Measurements from ENCODE around the gene SKP1. TPM values are rescaled to one million over a fixed set of nuclear protein-coding genes. Genes with fewer than 3 reads are reported as not detected.

The SKP1 gene
- total RNA-seq, 3 donors from 2014 or later: 241 to 316 (median 281) TPM

DNA sequence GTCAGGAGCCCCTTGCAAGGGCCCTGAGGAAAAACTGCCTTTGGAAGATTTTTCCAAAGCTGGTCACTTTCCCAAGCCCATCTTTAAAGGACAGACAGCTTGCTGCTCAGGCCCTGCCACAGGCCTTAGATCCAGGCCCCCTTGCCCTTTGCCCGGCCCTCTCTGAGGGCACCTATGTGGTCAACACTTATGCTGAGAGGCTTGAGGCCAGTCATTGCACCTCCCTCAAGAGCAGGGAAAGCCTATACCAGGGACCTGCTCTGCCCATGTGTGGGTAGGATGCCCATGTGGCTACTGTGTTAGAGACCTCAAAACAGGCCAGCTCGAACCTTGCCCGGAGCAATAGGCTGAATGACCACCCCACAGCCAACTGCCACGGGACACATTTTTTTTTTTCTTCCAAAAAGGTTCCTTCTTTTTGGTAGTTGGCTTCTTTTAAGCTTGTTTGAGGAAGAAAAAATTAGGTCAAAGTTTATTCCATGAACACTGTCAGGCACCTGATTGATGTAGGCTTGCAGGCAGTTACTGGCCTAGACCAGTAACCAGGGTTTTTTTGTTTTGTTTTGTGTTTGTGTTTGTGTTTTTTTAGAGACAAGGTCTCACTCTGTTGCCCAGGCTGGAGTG is 58.4 kb downstream of the SKP1 start:
- H3K4me3 ChIP-seq: no peak overlapping the region
- ATAC-seq: no peak
- intact Hi-C loops (cut with DNase I, micrococcal nuclease): no loop called here

GRCh38 chr5:134116789-134117761 is 59.7 kb downstream of the SKP1 start:
- intact Hi-C loops (cut with DNase I, micrococcal nuclease): no loop called here
- Histone ChIP-seq H3K9me3 (no peaks in the 10 kb centered on the region), H3K36me3 (ENCODE audit: low read depth) (no peaks in the 10 kb centered on the region), H3K4me1 (ENCODE audit: low read depth) (peaks cover 15% of the 10 kb centered on the region), H3K4me3 (no peak overlapping the region)
- no peak for DNase-seq
- ATAC-seq: no peak
- TF ChIP-seq, protein P1, sequence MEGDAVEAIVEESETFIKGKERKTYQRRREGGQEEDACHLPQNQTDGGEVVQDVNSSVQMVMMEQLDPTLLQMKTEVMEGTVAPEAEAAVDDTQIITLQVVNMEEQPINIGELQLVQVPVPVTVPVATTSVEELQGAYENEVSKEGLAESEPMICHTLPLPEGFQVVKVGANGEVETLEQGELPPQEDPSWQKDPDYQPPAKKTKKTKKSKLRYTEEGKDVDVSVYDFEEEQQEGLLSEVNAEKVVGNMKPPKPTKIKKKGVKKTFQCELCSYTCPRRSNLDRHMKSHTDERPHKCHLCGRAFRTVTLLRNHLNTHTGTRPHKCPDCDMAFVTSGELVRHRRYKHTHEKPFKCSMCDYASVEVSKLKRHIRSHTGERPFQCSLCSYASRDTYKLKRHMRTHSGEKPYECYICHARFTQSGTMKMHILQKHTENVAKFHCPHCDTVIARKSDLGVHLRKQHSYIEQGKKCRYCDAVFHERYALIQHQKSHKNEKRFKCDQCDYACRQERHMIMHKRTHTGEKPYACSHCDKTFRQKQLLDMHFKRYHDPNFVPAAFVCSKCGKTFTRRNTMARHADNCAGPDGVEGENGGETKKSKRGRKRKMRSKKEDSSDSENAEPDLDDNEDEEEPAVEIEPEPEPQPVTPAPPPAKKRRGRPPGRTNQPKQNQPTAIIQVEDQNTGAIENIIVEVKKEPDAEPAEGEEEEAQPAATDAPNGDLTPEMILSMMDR (IDR thresholded peaks at IDR 0.05): no peak

More for the DNA sequence above, 58.4 kb downstream of the SKP1 start:
- TF ChIP-seq, protein P1 (IDR thresholded peaks at IDR 0.05): no peak
- Histone ChIP-seq H3K4me1 (ENCODE audit: low read depth) (peaks cover 11% of the 10 kb centered on the region), H3K36me3 (ENCODE audit: low read depth) (no peaks in the 10 kb centered on the region), H3K9me3 (no peaks in the 10 kb centered on the region)
- no peak for DNase-seq

DNA sequence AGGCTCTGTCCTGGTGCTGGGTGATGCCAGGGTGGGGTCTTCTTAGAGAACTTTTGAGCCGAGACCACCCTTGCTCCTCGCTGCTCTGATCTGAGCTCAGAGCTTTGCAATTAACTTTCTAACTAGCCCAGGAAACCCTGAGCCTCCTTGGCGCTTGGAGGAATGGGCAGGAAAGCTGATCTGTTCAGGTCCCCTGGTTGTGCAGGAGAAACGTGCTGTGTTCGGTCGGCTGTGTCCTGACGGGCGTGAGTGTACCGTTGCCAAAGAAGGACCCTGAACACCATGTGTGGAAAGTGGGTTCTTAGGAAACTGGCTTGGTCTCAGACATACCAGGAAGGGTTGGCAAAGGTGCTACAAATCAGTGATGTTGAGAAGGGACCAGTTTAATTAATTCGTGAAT is 60.5 kb downstream of the SKP1 start:
- ATAC-seq: no peak
- H3K9me3 ChIP-seq: no peaks in the 10 kb centered on the region
- intact Hi-C loops (cut with DNase I, micrococcal nuclease): no loop called here
- no peak for DNase-seq
- TF ChIP-seq, protein P1 (IDR thresholded peaks at IDR 0.05): no peak
- no peaks in the 10 kb centered on the region for H3K36me3 ChIP-seq (ENCODE audit: low read depth)
- H3K4me1 ChIP-seq (ENCODE audit: low read depth): peaks cover 15% of the 10 kb centered on the region
- no peak overlapping the region for H3K4me3 ChIP-seq

DNA sequence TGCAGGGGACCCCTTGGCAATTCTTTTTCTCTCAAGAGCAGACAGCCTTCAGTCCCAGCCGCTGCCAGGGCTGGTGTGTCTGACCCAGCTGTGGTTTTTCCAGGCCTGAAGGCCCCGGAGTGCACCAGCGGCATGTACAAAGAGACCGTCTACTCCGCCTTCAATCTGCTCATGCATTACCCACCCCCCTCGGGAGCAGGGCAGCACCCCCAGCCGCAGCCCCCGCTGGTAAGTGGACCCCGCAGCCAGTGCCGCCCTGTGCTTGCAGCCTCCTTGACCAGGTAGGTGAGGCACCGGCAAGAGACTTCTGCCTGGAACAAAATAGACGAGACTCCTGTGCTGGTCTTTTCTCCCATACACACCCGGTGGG is 61.0 kb downstream of the SKP1 start:
- TF ChIP-seq, protein P1 (IDR thresholded peaks at IDR 0.05): no peak
- H3K36me3 ChIP-seq (ENCODE audit: low read depth): no peaks in the 10 kb centered on the region
- no peaks in the 10 kb centered on the region for H3K9me3 ChIP-seq
- no peak overlapping the region for H3K4me3 ChIP-seq
- H3K4me1 ChIP-seq (ENCODE audit: low read depth): peaks cover 15% of the 10 kb centered on the region
- DNase-seq (peak in 2 of 3 donors; percentile 48 to 59), ATAC-seq (no peak)
- intact Hi-C loops (cut with DNase I, micrococcal nuclease): no loop called here

- Histone ChIP-seq H3K4me3 (peak overlapping the region; percentile 24), H3K36me3 (ENCODE audit: low read depth) (no peaks in the 10 kb centered on the region), H3K9me3 (no peaks in the 10 kb centered on the region), H3K4me1 (ENCODE audit: low read depth) (peaks cover 15% of the 10 kb centered on the region)
- TF ChIP-seq, protein P1 (IDR thresholded peaks at IDR 0.05): no peak
- ATAC-seq (peak; percentile 5), DNase-seq (peak; percentile 40 to 84 (median 65))
- intact Hi-C loops (cut with DNase I, micrococcal nuclease): no loop called here
Observed at GRCh38 chr5:134114886-134115805, 61.6 kb downstream of the SKP1 start.

Measured in mucosa of descending colon (tissue), 3 donors.